ENCODE results near the gene MRPS34.
A peak's percentile ranks its signal among the peaks of the same experiment; 100 is the strongest.
"Not testable (repeated sequence)": the region's sequence is repeated elsewhere in the genome, so short reads cannot be mapped to it uniquely, and the experiment has no call there.

Gene MRPS34

DNA sequence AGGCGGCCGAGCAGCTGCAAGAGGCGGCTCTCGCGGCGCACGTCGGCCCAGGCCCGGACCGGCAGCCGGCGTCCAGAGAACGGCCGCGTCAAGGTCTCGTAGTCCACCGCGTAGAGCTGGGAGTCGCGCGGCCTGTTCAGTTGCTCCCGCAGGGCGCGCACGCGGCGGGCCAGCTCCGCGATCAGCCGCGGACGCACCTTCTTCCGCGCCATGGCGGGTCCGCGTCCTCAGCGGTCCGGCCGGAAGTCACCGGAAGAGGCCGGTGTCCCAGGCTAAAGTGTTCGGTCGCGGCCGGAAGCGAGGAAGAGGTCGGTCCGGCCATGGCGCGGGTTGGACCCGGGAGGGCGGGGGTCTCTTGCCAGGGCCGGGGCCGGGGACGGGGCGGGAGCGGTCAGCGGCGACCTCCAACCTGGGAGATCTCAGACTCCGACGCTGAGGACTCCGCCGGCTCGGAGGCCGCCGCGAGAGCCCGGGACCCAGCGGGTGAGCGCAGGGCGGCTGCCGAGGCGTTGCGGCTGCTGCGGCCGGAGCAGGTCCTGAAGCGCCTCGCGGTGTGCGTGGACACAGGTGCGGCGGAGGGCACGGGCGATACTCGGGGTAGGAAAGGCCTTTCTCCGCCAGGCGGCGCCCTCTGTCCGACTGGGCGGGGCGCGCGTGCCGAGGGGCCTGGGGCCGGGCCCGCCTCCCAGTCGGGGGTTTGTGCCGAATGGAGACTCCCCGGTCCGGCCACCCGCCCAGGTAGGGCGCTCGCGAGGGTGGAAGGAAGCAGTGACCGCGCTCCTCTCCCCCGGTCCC, at the start of gene MRPS34:
Gene MRPS34 (minus strand): TSS at position 227 of the 795 bp plus-strand sequence. CDS start 15 bp downstream, at position 212.
- DNase-seq (ENCODE audit: low read depth): no peak

DNA sequence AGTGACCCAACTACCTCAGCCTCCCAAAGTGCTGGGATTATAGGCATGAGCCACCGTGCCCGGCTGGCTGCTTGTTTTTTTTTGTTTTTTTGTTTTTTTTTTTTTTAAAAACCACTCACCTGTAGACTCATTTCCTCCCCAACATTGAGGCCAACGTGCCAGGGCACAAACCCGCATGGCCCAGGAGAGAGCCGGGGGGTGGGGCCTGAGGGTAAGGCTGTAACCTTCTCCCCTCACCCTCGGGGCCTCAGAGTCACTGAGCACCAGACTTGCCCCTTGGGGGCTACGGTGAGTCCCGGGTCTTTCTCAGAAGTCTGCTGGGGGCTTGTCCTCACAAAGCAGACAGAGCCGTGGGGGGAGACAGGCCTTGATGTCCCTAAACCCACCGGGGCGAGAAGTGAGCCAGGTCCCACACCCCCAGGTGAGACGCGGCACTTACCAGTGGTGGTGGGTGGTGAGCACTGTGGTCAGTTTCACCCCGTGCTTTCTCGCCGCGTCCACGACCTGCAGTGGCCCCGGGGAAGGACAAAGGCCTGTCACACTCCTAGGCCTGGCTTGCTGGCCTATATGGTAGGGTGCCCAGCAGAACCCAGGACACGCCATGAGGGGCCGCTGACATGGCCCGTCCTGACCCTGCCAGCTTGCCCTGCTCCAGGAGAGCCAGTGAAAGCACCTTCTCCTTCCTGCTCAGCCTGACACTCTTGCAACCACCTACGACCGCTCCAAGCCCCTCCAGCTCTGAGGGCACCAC, 49.1 kb upstream of the MRPS34 start:
- DNase-seq (ENCODE audit: low read depth): no peak

DNA sequence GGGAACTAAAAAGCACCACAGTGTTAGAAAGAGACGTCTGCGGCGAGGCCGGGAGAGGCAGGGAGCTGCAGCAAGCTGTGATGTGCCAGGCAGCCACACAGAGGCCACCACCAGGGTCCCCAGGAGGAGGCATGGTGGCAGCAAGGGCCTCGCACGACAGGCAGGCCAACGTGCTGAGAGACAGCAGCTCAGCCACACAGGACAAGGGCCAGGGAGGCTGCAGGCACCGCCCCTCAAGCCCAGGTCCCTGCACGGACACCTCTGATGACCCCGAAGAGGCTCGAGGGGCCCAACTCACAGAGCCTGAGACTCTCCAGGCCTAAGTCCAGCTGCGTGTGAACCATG, 48.0 kb upstream of the MRPS34 start:
- DNase-seq (ENCODE audit: low read depth): no peak

DNA sequence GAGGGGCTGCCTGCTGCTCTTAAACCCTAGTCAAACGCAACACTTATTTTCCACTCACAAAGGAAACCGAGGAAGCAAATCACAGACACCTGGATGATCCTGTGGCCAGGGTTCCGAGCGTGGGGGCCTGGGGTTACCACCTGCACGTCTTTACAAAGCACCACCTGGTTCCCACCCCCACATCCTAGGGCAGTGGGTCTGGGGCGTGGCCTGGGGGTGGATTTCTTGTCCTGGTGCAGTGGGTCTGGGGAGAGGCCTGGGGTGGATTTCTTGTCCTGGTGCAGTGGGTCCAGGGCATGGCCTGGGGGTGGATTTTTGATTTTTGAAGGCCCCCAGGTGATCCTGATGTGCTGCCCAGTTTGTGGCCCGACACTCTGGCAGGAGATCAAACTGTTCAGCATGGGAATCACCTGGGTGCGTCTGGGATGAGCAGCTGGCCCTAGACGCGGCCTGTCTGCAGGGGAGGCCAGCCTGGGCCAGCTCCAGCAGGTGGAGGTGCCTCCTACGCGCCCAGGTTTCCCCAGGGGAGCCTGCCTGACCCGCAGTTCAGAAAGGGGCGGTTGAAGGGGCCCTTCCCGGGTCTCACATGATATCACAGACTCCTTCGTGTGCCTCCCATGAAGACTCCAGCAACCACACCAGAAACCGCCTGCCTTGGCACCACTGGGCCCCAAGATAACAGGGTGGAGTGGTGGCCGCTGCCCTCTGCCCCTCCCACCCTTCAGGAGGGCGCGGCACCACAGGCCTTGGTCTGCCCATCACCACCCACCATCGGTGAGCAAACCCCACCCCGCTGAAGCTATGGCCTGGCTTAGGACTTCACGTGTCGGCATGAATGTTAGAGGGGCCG, 47.4 kb upstream of the MRPS34 start:
- no peak for DNase-seq (ENCODE audit: low read depth)

DNA sequence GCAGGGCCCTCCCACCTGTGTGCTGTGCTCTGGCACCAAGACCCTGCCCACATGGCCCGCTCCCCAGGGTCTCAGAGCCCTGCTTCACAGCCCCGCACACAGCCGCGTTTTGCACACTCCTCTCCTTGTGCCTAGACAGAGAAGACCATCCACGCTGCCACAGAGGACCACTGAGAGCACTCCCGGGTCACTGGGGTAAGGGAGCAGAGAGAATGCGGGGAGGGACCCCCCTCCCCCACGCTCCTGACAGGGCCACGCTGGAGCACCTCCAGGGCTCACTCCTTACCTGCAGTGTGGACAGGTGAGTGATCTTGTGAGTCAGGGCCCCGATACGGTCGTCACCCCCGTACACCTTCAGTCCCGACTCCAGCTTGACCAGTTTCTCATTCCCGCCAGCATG, 46.7 kb upstream of the MRPS34 start:
- DNase-seq (ENCODE audit: low read depth): no peak

DNA sequence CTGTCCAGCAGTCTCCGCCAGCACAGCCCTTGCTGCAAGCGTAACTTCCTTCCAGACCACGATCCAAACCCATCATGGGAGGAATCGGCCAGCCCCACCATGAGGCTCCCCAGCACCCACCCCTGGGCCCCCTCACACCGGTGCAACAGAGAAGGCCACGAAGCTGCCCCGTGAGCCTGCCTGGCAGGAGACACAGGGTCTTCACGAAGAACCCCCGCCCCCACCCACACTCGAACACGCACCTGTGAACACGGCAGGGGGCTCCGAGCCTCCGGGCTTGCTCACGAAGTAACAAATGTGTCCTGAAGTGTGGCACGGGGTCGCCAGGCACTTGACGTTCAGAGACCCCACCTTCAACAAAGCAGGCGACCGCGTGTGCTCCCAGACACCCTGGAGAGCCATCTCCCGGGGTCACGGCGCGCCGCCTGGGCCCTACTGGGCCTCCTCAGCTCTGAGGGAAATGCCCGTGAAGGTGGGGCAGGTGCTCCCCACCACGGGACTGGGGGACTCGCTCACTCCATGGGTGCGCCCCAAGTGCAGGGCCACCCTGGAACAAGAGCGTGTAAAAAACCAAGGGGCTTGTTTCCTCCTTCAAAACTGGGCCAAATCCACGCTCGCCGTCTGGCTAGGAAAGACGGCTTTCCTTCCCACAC, 46.1 kb upstream of the MRPS34 start:
- no peak for DNase-seq (ENCODE audit: low read depth)

DNA sequence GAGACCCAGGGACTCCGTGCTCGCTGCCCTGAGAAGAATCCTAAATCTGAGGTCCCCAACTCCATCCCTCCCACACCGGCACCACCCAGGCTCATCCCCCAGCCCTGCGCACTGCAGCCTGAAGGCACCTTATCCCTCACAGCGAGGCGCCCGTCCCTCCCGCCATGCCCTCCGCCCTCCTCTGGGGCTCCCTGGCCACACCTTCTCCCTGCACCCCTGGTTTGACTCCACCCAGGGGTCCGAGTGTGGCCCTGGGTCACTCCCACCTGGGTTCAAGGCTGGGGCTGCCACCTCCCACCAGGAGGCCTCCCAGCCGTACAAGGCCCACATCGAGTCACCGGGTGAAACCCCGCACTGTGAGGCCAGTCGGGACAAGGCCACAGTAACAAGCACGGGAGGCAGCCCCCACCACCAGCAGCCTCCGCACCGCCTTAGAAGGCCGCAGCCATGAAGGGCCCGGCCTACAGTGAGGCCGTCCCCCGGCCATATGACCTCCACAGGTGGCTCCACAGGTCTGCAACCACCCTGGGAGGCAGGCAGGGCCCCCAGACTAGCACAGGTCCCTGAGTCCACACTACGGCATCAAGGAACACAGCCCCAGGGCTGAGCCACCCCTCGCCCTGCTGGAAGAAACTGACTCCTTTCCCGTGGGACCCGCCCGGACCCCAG, 45.4 kb upstream of the MRPS34 start:
- no peak for DNase-seq (ENCODE audit: low read depth)

DNA sequence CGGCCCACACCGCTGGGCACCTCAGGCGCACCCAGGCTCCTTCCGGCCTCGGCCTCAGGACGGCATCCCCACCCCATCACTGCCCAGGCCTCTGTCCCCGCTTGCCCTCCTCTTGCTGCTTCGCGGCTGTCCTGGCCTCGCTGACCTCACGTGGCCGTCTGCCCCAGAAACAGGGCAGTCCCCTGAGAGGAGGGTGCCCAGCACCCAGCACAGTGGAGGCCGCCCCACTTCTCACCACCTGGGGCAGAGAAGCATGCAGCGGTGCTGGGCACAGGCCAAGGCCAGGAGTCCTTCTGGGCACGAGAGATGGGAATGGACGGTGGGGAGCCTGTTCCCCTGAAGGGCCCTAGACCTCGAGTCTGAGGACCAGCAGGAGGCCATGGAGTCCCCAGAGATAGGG, 44.8 kb upstream of the MRPS34 start:
- DNase-seq (ENCODE audit: low read depth): no peak

DNA sequence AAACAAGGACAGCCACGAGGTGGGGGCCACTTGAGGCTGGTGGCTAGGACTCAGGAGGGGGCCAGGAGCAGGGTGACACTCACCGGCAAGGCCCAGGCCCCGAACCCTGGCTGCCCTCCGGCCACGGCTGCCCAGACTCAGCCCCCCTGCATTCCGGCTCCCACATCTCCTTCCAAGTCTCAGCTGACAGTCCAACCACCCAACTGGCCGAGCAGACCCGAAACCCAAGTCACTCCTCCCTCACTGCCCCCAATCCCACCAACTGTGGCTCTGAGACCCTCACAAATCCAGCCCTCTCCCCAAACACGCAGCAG, 44.3 kb upstream of the MRPS34 start:
- DNase-seq (ENCODE audit: low read depth): no peak

DNA sequence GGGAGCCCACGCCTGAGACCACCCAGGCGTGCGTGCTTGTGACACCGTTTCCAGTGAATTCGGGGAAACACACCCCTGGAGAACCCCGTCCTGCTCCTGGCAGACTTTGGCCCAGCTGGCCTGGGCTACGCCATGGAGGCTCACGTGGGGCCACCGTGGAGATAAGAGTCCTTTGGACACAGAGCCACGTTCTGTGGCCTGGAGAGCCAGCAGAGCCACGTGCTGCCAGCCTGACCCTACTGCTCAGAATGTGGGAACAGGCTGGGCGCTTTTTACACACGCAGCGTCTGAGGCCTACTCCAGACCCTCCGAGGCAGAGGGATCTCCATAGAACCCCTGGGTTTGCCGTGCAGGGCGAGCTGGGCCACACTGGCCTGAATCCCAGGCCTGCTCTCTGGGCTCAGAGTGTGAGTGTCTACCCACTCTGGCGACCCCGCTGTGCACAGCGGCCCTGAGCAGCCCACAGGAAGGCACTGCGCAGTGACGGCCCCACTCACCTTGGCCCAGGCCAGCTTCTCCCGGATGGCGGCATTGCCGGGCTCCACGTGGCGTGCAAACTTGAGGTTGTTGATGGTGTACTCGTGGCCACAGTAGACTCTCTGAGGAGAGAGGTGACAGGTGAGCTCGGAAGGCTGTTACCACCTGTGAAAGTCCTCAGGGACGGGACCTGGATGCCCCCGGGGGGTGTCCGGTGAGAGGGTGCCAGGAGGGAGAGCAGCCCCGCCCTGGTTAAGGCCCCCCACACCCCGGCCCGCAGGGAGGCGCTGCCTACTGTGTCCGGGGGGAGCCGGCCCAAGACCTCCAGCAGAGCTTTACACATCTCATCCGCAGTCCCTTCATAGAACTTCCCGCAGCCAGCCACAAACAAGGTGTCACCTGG, 43.7 kb upstream of the MRPS34 start:
- DNase-seq (ENCODE audit: low read depth): no peak

DNA sequence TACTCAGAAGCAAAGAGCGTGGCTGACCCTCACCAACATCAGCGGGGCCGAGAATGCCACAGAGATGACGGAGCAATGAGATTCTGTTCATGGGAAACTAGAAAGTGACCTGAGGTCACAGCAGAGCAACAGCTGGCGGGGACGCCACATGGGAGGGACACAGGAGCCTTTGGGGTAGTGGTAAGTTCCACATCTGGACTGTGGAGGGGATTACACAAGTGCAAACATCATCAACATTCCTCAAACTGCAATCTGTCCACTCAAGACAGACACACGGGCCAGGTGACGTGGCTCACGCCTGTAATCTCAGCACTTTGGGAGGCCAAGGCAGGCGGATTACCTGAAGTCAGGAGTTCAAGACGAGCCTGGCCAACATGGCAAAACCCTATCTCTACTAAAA, 42.5 kb upstream of the MRPS34 start:
- DNase-seq (ENCODE audit: low read depth): no peak

DNA sequence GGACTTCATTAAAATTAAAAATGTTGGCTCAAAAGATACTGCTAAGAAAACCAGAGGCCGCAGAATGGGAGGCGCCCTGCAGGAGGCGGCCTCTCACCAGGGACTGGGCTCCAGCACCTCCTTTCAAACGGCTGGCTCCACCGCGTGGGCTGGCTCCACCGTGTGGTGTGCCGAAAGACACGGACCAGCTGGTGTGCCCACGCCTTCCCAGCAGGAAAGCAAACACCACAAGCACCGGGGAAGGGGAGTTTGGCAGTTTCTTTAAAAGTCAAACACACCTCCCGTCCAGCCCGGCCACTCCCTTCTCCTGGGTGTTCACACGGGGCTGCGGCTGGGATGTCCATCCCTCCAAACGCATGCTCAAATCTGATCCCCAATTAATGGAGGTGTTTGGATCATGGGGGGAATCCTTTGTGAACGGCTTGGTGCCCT, 39.8 kb upstream of the MRPS34 start:
- peak; percentile 28 for DNase-seq (ENCODE audit: low read depth)

DNA sequence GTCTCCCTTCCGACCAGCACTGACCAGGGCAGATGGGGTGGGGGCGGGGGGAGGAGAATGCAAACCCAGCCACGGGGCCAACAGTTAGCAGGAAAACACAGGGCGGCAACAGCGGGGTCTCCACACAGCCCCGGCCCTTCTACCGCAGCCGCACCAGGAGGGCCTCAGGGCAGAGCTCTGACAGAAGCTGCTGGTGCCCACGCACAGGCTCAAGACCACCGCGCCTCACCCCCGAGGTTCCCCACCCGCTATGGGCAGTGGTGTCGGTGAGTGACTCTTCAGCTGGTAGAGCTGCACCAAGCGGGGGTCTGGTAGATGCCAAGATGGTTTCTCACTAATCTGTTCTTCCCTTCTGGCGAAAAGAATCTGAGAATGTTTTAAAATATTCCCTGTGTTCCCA, 37.6 kb upstream of the MRPS34 start:
- no peak for DNase-seq (ENCODE audit: low read depth)

DNA sequence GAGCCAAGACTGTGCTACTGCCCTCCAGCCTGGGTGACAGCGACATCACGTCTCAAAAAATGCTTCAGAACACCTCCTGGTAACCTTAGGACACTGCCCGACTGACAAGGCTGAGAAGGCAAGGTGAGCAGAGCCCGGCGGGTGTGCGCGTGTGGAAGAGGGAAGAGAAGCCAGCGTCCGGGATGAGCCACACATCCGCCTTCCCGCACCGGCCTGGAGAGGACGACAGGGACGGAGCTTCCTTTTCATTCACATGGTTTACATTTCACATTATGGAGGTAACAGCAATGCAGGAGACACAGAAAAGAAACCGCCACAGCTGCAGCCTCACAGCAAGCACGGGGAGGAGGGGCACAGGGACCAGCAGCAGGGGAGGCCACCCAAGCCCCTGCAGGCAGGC, 37.2 kb upstream of the MRPS34 start:
- no peak for DNase-seq (ENCODE audit: low read depth)

DNA sequence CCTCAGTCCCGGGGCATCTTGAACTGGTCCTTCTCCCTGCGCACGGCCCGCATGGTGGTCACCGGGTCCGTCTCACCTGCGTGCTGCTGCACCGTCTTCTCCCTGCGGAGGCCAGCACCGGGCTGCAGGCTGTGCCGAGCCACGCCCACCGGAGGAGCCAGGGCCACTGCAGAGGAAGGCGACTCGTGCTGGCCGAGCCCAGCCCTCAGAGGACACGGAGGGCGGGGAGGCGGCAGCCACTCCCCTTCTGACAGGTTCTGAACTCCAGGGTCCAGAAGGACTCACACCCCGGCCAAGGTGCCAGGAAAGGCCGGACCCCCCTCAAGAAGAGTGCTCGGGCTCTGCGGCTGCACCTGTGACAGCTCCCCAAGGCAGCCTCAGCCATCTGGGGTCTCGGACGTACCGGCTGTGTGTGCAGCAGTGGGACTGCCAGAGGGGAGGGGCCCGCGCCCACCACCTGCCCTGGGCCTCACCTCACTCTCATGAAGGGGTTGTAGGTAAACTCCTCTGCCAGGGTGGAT, 36.4 kb upstream of the MRPS34 start:
- no peak for DNase-seq (ENCODE audit: low read depth)

DNA sequence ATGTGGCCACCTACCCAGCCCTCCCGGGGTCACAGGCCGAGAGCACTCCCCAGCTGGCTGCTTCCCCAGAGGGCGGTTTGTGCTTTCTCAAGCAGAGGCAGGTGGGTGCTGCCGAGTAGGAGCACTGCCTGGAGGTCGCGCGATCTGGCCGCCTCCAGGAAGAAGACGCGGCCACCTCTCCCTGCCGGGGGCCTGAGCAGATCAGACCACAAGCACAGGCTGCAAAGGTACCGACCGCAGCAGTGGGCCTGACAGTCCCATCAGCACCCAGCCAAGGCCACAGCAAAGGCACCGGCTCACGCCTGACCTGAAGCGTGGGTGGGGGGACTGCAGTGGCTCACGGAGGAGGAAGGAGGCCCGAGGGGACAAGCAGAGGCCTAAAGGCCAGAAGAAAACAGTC, 35.8 kb upstream of the MRPS34 start:
- no peak for DNase-seq (ENCODE audit: low read depth)

DNA sequence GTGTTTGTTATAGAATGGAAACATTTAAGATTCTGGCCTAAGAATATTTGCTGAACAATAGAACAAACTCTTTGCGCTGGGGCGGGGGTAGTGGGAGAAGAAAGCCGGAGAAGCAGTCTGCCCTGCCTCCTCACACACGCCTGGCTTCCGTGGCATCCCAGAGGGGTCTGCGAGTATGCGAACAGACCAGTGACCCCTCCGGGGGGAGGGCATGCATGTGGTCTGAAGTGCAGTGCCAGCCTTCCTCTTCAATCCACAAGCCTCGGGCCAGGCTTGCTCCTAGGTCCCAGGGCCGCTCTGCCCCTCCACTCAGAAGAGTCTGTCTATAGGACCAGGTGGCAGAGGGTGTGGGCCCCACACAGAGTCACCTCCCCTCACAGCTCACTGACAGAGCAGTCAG, 34.7 kb upstream of the MRPS34 start:
- DNase-seq (ENCODE audit: low read depth): no peak

DNA sequence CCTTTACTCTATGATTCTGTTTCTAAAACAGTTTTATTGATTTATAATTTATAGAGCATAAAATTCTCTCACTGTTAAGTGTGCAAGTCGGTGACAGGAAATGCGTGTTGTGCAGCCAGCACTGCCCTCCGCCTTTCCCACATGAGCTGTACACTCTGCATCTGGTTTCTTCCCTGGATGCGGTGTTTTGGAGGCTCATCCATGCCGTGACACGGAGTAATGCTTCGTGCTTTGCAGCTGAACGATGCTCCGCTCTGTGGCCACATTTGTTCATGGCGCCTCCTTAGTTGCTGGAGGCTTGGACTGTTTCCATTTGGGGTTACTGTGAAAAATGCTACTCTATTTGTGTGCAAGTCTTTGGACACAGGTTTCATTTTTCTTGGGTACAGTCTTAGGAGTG, 27.8 kb upstream of the MRPS34 start:
- DNase-seq (ENCODE audit: low read depth): no peak

DNA sequence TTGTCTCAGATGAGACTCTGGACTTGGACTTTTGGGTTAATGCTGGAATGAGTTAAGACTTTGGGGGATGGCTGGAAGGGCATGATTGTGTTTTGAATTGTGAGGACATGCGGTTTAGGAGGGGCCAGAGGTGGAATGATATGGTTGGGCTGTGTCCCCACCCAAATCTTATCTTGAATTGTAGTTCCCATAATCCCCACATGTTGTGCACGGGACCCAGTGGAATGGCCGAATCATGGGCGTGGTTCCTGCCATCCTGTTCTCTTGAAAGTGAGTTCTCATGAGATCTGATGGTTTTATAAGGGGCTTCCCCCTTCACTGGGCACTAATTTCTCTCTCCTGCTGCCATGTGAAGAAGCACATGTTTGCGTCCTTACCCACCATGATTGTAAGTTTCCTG, 26.3 kb upstream of the MRPS34 start:
- DNase-seq (ENCODE audit: low read depth): not testable (repeated sequence)

DNA sequence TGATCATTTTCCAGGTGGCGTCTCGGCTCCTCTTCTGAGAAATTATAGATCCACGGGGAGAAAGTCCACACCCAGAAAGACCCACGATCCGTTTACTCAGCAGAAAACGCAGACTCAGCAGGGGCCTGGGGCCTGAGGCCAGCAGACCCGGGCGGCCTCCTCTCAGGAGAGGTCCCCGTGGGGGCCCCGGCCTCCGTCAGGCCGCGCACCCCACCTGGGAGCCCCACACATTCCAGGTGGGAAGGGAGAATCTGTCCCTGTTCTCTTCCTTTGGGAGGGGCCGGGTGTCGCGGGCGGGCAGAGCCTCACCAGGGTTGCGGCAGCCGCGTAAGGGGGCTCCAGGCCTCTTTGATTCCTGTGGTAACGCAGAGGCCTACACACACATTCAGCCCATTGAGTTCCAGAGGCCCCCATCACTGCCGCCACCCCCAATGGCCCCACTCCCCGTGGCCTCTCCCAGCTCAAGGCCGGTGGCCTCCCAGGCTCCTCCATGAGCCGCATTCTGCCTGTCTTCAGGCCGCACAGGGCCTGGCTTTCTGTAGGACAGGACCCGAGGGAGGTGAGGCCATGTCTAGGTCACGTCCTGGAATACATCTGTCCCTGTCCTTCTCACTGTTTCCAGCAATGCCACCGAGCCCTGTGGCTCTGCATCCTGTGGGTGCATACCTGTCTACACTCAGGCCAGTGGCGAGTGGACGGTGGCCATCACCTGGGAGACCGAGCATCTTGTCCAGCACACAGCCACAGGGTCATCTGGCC, 22.2 kb upstream of the MRPS34 start:
- no peak for DNase-seq (ENCODE audit: low read depth)

Measured in non-pigmented ciliary epithelial cell (primary cell).